HepG2 (cell line): Measurements from ENCODE around the gene FAM222B. TPM values are rescaled to one million over a fixed set of nuclear protein-coding genes. Genes with fewer than 3 reads are reported as not detected.

Experiments
- FOXK2 ChIP-seq: fragments of 450-650 bp; IDR thresholded peaks from 2 replicates; pipeline ENCODE4 v1.6.1; 2016
- HES4 ChIP-seq: sonication (generic); formaldehyde crosslinking; IDR thresholded peaks from 2 replicates; pipeline ENCODE4 v1.9.0; 2021; ENCODE audit warnings: mild to moderate bottlenecking, missing genetic modification reagents, borderline replicate concordance
- JUND ChIP-seq: sonication (generic); formaldehyde crosslinking; IDR thresholded peaks from 2 replicates; pipeline ENCODE4 v1.8.0; 2022; ENCODE audit warnings: mild to moderate bottlenecking, missing genetic modification reagents
- MYNN ChIP-seq: sonication (generic); formaldehyde crosslinking; IDR thresholded peaks from 2 replicates; pipeline ENCODE4 v1.4.0; 2020; ENCODE audit warnings: mild to moderate bottlenecking, low read depth, missing genetic modification reagents
- NR2F1 ChIP-seq, 2 experiments: fragments of 450-650 bp in 1 of 2; formaldehyde crosslinking in 1 of 2; IDR thresholded peaks; 2 replicates each; pipeline versions ENCODE4 v1.5.0 to v1.6.1; 2016 to 2020; ENCODE audit warnings: mild to moderate bottlenecking in 1 of 2, missing compliant biosample characterization in 1 of 2, missing genetic modification reagents in 1 of 2, moderate library complexity in 1 of 2
- SRF ChIP-seq: IDR thresholded peaks from 2 replicates; pipeline ENCODE4 v1.6.1; 2011; ENCODE audit warnings: mild to moderate bottlenecking, low read depth, low read length, moderate library complexity
- TEAD2 ChIP-seq: sonication (generic); formaldehyde crosslinking; IDR thresholded peaks from 2 replicates; pipeline ENCODE4 v1.9.0; 2021; ENCODE audit warnings: missing genetic modification reagents
- WIZ ChIP-seq: sonication (generic); formaldehyde crosslinking; IDR thresholded peaks from 2 replicates; pipeline ENCODE4 v1.5.1; 2020; ENCODE audit warnings: mild to moderate bottlenecking, missing genetic modification reagents
- ZMYM4 ChIP-seq: sonication (generic); formaldehyde crosslinking; IDR thresholded peaks from 2 replicates; pipeline ENCODE4 v1.8.1; 2023; ENCODE audit warnings: mild to moderate bottlenecking, missing genetic modification reagents
- ZNF121 ChIP-seq: sonication (generic); formaldehyde crosslinking; IDR thresholded peaks from 2 replicates; pipeline ENCODE4 v1.5.0; 2020; ENCODE audit warnings: mild to moderate bottlenecking, missing genetic modification reagents
- ZNF264 ChIP-seq: sonication (generic); formaldehyde crosslinking; IDR thresholded peaks from 2 replicates; pipeline ENCODE4 v1.4.0; 2020; ENCODE audit warnings: missing genetic modification reagents
- ZNF564 ChIP-seq: sonication (generic); formaldehyde crosslinking; IDR thresholded peaks from 2 replicates; pipeline ENCODE4 v1.8.1; 2023; ENCODE audit warnings: mild to moderate bottlenecking, missing genetic modification reagents
- ZNF761 ChIP-seq: sonication (generic); formaldehyde crosslinking; conservative IDR thresholded peaks from 2 replicates; pipeline ENCODE4 v1.4.0; 2020; ENCODE audit warnings: mild to moderate bottlenecking, missing genetic modification reagents
- ZNF792 ChIP-seq: IDR thresholded peaks from 2 replicates; pipeline ENCODE4 v1.6.1; 2016
- polyA plus RNA-seq, 8 experiments: library from polyadenylated mRNA; depleted of rRNA in 3 of 8; stranded (reverse) in 7 of 8; unstranded in 1 of 8; fragments of >200 nt; fragmentation: Illumina TruSeq in 4 of 8; extraction: Trizol in 4 of 8; gene quantifications; 2 replicates each; pipeline versions ENCODE4 v1.2.1 to v1.2.3, GENCODE V29; 2011 to 2016; ENCODE audit warnings: low read depth in 4 of 8, missing spikeins in 1 of 8, mixed read lengths in 1 of 8; ENCODE audit not compliant: insufficient read depth in 1 of 8
- total RNA-seq, 5 experiments: library from RNA; depleted of rRNA; stranded (reverse); fragments of >200 nt; fragmentation: Illumina TruSeq; extraction: Trizol; gene quantifications; 2 replicates each; pipeline ENCODE4 v1.2.3, GENCODE V29; 2016; ENCODE audit warnings: low read depth in 1 of 5
- TF ChIP-seq, protein P1 (sequence below): sonication (generic); formaldehyde crosslinking; IDR thresholded peaks from 2 replicates; pipeline ENCODE4 v1.4.0; 2020; ENCODE audit warnings: mild to moderate bottlenecking, missing genetic modification reagents
- TF ChIP-seq, protein P2 (sequence below), 2 experiments: sonication (generic) in 1 of 2; formaldehyde crosslinking in 1 of 2; IDR thresholded peaks; 2 replicates each; pipeline versions ENCODE4 v1.6.1 to v1.9.0; 2014 to 2022; ENCODE audit warnings: antibody characterized with exemption in 1 of 2, borderline replicate concordance in 1 of 2, inconsistent platforms in 1 of 2, low read depth in 1 of 2, missing genetic modification reagents in 1 of 2
- TF ChIP-seq, protein P3 (sequence below): sonication (generic); formaldehyde crosslinking; IDR thresholded peaks from 2 replicates; pipeline ENCODE4 v1.5.1; 2020; ENCODE audit warnings: mild to moderate bottlenecking, missing genetic modification reagents, moderate library complexity
- TF ChIP-seq, protein P4 (sequence below): IDR thresholded peaks from 2 replicates; pipeline ENCODE4 v1.6.1; 2016; ENCODE audit warnings: mild to moderate bottlenecking, missing biosample characterization, missing genetic modification reagents

The FAM222B gene
- total and polyA plus RNA-seq, 2 of the 13 experiments (the other 11 are each of a cell fraction or from before 2014, with no cell fraction given), result 3.5 to 7.3 TPM

DNA sequence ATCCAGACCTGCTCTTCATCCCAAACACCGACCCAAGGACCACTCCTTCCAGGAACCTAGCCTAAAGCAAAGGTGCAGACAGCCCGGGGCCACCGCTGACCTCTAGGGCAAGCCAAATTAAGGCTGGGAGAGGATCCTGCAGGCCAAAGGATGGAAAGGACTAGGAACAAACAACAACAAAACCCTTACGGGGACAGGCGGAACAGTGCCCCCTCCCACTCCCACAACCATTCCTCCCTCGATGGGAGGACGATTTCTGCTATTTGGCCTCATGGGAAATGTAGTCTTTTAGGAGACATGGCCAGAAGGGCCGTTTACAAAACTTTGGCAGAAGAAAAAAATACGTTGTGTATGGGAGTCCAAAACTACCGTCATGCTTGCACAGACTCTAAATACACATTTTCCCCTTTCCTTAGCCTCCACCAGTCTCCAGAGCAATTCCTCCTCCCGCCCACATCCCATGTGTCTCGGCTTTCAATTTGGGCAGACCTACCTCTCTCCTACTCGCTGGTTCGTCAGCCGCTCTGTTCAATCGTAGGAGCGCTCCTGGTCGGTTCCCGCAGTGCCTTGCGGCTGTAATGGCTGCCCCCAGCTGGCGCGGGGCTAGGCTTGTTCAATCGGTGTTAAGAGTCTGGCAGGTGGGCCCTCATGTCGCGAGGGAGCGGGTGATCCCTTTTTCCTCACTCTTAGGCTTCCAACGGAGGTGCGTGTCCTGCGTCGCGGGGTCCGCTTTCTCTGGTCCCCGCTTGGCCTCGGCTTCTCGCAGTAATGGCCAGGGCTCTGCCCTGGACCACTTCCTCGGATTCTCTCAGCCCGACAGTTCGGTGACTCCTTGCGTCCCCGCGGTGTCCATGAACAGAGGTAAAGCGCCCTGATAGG is 12.1 kb upstream of the FAM222B start, which contains the start of gene ERAL1 (continued):
- 0 out of 2 replicates have a peak, but pooled peaks have one; percentile 15 for TF ChIP-seq ZNF121 (CRISPR knock-in tag)
- TF ChIP-seq, protein P1, sequence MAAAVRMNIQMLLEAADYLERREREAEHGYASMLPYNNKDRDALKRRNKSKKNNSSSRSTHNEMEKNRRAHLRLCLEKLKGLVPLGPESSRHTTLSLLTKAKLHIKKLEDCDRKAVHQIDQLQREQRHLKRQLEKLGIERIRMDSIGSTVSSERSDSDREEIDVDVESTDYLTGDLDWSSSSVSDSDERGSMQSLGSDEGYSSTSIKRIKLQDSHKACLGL (CRISPR knock-in tag), result peak; percentile 57
- no peak for TF ChIP-seq TEAD2 (CRISPR knock-in tag)
- no peak for TF ChIP-seq HES4
- TF ChIP-seq JUND (CRISPR knock-in tag), result no peak
- peak; percentile 44 for TF ChIP-seq ZMYM4 (CRISPR knock-in tag)
- no peak for TF ChIP-seq NR2F1 (CRISPR knock-in tag; IDR thresholded peaks at IDR 0.05)
- peak; percentile 36; the same call in 1 of the 2 replicates for TF ChIP-seq ZNF264 (CRISPR knock-in tag)
- TF ChIP-seq ZNF761 (CRISPR knock-in tag), result peak; percentile 74; the same call in 1 of the 2 replicates
- TF ChIP-seq, protein P2, sequence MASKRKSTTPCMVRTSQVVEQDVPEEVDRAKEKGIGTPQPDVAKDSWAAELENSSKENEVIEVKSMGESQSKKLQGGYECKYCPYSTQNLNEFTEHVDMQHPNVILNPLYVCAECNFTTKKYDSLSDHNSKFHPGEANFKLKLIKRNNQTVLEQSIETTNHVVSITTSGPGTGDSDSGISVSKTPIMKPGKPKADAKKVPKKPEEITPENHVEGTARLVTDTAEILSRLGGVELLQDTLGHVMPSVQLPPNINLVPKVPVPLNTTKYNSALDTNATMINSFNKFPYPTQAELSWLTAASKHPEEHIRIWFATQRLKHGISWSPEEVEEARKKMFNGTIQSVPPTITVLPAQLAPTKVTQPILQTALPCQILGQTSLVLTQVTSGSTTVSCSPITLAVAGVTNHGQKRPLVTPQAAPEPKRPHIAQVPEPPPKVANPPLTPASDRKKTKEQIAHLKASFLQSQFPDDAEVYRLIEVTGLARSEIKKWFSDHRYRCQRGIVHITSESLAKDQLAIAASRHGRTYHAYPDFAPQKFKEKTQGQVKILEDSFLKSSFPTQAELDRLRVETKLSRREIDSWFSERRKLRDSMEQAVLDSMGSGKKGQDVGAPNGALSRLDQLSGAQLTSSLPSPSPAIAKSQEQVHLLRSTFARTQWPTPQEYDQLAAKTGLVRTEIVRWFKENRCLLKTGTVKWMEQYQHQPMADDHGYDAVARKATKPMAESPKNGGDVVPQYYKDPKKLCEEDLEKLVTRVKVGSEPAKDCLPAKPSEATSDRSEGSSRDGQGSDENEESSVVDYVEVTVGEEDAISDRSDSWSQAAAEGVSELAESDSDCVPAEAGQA (IDR thresholded peaks at IDR 0.05; ENCODE audit: low read depth), result no peak; the same call in 1 of the 2 replicates
- TF ChIP-seq, protein P2 (CRISPR knock-in tag; IDR thresholded peaks at IDR 0.05; ENCODE audit: borderline replicate concordance), result 0 out of 2 replicates have a peak, but pooled peaks have one; percentile 6
- TF ChIP-seq ZNF792 (CRISPR knock-in tag), result peak; percentile 13; the same call in 1 of the 2 replicates
- TF ChIP-seq WIZ, result no peak
- no peak for TF ChIP-seq ZNF564 (CRISPR knock-in tag)
- no peak for TF ChIP-seq SRF
- TF ChIP-seq MYNN (CRISPR knock-in tag), result 0 out of 2 replicates have a peak, but pooled peaks have one; percentile 23
- TF ChIP-seq, protein P3, sequence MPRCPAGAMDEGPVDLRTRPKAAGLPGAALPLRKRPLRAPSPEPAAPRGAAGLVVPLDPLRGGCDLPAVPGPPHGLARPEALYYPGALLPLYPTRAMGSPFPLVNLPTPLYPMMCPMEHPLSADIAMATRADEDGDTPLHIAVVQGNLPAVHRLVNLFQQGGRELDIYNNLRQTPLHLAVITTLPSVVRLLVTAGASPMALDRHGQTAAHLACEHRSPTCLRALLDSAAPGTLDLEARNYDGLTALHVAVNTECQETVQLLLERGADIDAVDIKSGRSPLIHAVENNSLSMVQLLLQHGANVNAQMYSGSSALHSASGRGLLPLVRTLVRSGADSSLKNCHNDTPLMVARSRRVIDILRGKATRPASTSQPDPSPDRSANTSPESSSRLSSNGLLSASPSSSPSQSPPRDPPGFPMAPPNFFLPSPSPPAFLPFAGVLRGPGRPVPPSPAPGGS (CRISPR knock-in tag), result no peak
- TF ChIP-seq, protein P4, sequence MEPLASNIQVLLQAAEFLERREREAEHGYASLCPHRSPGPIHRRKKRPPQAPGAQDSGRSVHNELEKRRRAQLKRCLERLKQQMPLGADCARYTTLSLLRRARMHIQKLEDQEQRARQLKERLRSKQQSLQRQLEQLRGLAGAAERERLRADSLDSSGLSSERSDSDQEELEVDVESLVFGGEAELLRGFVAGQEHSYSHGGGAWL, result peak; percentile 62
- TF ChIP-seq FOXK2, result no peak
